ENCODE results near the gene GALR2. TPM values are rescaled to one million over a fixed set of nuclear protein-coding genes. Genes with fewer than 3 reads are reported as not detected.

GALR2 gene
- polyA plus RNA-seq, 3 donors from 2014 or later, result 0.18 TPM; not detected in 2

DNA sequence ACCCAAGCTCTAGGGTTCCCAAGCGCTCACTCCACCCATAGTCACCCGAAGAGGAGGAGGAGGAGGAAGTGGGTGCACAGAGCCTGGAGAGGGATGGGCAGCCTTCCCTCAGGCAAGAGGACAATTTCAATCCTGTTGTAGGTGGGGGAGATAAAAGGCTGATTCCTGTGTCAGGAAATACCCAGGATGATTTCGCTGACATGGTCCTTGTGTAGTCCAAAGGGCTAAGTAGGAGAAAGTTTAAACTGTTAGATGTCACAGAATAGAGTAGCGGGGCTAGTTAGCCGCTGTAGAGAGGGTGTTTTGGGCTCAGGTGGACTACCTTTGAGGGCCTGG is 30.3 kb downstream of the GALR2 start:
- H3K4me1 Mint-ChIP-seq, result peaks cover 19 to 24% of the 10 kb centered on the region in 2 donors
- no peaks in the 10 kb centered on the region for H3K9me3 Mint-ChIP-seq
- peak overlapping the region in 3 of 6 donors; percentile 51 to 96 (median 67) for H3K27ac Mint-ChIP-seq
- DNase-seq, result no peak
- peak overlapping the region; percentile 23 to 97 (median 93) for H3K4me3 Mint-ChIP-seq
- H3K27me3 Mint-ChIP-seq (ENCODE audit: low read depth in 3 of 3), result peaks cover 3 to 5% (median 4%) of the 10 kb centered on the region in 3 donors
- H3K36me3 Mint-ChIP-seq, result peaks cover 2 to 11% (median 3%) of the 10 kb centered on the region in 3 donors

DNA sequence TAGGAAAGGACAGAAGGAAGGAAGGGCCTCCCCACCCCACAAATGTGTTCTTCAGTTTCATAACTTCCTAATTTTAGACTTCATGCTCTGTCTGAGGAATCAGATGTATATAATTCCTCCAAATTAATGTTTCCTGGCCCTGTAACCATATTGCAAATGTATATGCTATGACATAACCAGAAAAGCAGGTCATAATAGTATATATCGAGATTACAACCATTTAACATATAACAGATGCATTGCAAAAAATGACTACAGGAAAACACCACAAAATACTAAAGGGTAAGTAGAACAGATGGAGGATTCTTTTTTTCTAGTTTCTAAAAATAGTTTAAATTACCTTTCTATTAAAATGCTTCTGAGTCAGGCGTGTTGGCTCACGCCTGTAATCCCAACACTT is 32.1 kb downstream of the GALR2 start:
- Mint-ChIP-seq H3K27ac (no peak overlapping the region), H3K4me1 (peaks cover 19 to 22% of the 10 kb centered on the region in 2 donors), H3K27me3 (ENCODE audit: low read depth in 3 of 3) (peaks cover 3 to 5% (median 4%) of the 10 kb centered on the region in 3 donors), H3K9me3 (no peaks in the 10 kb centered on the region), H3K4me3 (no peak overlapping the region), H3K36me3 (peaks cover 0 to under 1% (median 0%) of the 10 kb centered on the region in 3 donors)
- DNase-seq, result no peak

DNA sequence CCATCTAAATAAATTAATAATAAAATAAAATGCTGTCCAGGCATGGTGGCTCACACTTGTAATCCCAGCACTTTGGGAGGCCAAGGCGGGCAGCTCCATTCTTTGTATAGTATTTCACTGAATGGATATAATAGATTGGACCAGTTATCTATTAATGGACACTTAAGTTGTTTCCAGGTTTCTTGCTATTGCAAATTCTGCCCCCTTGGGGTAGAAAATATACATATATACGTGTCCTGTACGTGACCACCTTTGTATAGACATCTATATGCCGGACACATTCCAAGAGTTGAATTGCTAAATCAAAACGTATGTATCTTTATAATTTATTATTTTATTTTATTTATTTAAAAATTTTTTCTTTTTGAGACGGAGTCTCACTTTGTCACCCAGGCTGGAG is 32.9 kb downstream of the GALR2 start:
- no peak overlapping the region for H3K4me3 Mint-ChIP-seq

DNA sequence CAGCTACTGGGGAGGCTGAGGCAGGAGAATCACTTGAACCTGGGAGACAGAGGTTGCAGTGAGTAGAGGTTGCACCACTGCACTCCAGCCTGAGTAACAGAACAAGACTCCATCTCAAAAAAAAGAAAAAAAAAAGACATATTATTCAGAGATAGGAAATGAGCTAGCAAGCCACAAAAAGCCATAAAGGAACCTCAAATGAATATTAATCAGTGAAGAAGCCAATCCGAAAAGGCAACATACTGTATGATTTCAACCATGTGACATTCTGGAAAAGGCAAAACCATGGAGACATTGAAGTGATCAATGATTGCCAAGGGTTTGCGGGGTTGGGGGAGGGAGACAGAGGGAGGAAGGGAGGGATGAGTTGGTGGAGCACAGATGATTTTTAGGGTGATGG is 37.4 kb downstream of the GALR2 start:
- Mint-ChIP-seq H3K27me3 (ENCODE audit: low read depth in 3 of 3) (peaks cover 0 to 3% (median 2%) of the 10 kb centered on the region in 3 donors), H3K4me1 (no peaks in the 10 kb centered on the region), H3K36me3 (no peaks in the 10 kb centered on the region), H3K9me3 (no peaks in the 10 kb centered on the region), H3K27ac (no peak overlapping the region), H3K4me3 (no peak overlapping the region)
- DNase-seq, result no peak

More for the DNA sequence above, 32.9 kb downstream of the GALR2 start:
- peaks cover 2 to 7% (median 4%) of the 10 kb centered on the region in 3 donors for H3K27me3 Mint-ChIP-seq (ENCODE audit: low read depth in 3 of 3)
- no peak for DNase-seq
- peaks cover 15 to 16% of the 10 kb centered on the region in 2 donors for H3K4me1 Mint-ChIP-seq
- no peak overlapping the region for H3K27ac Mint-ChIP-seq
- no peaks in the 10 kb centered on the region for H3K9me3 Mint-ChIP-seq
- no peaks in the 10 kb centered on the region for H3K36me3 Mint-ChIP-seq

DNA sequence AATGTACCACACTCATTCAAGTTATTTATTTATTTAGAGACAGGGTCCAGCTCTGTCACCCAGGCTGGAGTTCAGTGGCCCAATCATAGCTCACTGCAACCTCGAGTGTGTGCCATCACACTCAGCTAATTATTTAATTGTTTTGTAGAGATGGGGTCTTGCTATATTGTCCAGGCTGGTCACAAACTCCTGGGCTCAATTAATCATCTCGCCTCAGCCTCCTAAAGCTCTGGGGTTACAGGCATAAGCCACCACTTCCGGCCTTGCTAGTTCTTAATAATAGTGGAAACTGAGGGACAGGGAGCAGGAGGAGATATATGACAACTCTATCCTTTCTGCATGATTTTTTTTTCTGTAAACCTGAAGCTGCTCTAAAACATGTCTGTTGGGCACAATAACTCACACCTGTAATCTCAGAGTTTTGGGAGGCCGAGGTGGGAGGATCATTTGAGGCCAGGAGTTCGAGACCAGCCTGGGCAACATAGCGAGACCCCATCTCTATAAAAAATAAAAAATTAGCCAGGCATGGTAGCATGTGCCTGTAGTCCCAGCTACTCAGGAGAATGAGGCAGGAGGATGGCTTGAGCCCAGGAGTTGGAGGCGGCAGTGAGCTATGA is 40.7 kb downstream of the GALR2 start:
- Mint-ChIP-seq H3K4me1 (no peaks in the 10 kb centered on the region), H3K9me3 (no peaks in the 10 kb centered on the region)

DNA sequence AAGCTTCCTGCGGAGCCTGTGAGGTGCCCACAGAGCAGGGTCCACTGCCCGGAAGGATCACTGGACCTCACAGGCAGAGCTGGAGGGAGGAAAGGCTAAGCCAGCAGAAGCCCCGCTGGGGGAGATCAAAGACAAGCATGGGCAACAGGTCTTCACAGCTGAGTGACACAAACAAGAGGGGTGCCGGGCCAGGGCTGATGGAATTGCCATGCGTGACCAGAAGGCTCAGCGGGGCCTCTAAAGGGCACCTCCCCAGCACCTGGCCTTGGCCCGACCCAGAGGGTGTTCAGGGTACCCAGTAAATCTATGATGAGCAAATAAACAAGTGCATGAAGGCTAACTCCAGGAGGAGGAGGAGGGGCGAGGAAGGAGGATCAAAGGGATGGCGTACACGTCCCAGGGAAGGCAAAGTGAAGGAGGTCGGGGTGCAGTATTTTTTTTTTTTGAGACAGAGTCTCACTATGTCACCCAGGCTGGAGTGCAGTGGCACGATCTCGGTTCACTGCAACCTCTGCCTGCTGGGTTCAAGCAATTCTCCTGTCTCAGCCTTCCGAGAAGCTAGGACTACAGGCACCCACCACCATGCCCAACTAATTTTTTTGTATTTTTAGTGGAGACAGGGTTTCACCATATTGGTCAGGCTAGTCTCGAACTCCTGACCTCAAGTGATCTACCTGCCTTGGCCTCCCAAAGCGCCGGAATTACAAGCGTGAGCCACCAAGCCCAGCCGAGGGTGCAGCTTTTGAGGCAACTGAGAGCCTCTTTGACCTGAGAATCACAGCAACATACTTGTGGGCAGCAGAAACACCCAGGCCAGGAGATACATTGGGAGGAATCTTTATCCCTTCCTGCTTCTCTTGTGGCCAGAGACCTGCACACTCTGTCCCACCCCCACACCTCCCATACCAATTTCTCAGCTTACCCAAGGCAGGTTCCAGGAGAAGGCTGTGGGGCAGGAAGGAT is 45.1 kb downstream of the GALR2 start:
- H3K27me3 Mint-ChIP-seq (ENCODE audit: low read depth in 3 of 3), result peaks cover 0 to 3% (median 3%) of the 10 kb centered on the region in 3 donors
- H3K36me3 Mint-ChIP-seq, result no peaks in the 10 kb centered on the region
- H3K4me3 Mint-ChIP-seq, result no peak overlapping the region
- H3K4me1 Mint-ChIP-seq, result peaks cover 0 to 5% of the 10 kb centered on the region in 2 donors
- no peak for DNase-seq
- H3K27ac Mint-ChIP-seq, result peak overlapping the region in 1 of 6 donors; percentile 61
- no peaks in the 10 kb centered on the region for H3K9me3 Mint-ChIP-seq

More for the DNA sequence above, 40.7 kb downstream of the GALR2 start:
- Mint-ChIP-seq H3K36me3 (no peaks in the 10 kb centered on the region), H3K4me3 (no peak overlapping the region), H3K27me3 (ENCODE audit: low read depth in 3 of 3) (peaks cover 0 to 6% (median 3%) of the 10 kb centered on the region in 3 donors), H3K27ac (no peak overlapping the region)
- DNase-seq, result no peak

DNA sequence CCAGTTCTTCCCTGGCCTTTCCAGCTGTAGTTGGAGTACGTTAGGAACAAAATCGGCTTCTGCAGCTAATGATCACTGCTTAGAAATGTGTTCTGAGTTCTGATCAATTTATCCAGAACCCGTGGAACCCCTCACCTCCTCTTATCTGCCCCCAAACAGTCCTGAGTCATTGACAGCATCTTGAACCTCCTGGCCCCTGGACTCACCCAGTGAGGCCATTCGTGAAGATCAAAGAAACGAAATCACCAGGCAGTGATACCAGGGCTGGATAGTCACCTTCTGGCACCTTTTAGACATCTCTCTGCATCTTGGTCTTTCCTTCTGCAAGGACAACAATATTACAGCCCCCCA is 46.1 kb downstream of the GALR2 start:
- peaks cover 0 to 3% (median 1%) of the 10 kb centered on the region in 3 donors for H3K27me3 Mint-ChIP-seq (ENCODE audit: low read depth in 3 of 3)
- no peaks in the 10 kb centered on the region for H3K9me3 Mint-ChIP-seq
- H3K27ac Mint-ChIP-seq, result no peak overlapping the region
- no peak for DNase-seq
- H3K4me3 Mint-ChIP-seq, result peak overlapping the region in 4 of 5 donors; percentile 19 to 63 (median 26)
- H3K36me3 Mint-ChIP-seq, result no peaks in the 10 kb centered on the region
- H3K4me1 Mint-ChIP-seq, result peaks cover 0 to 5% of the 10 kb centered on the region in 2 donors

DNA sequence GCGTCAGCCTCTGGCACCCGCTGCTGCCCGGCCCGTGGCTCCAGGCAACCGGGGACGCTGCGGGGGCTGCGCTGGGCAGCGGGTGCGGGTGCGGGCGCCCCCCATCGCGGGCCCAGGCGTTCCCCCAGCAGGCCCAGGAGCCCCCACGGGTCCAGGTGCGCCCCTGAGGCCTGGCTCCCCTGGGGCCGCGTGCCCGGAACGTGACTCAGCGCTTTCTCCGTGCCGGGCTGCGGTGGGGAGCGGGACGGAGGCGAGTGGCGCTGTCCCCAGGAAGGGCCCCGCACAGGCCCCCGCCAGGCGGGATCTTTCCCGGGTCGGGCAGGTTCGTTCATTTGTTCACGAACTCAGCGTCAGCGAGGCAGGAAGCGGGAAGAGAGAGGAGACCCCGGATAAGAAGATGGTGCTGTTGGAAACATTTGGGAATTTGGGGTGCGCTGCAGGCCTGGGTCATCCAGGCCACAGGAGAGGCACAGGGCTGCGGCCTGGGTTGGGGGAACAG is 47.4 kb downstream of the GALR2 start:
- peak in 1 of 3 donors; percentile 17 for DNase-seq
- no peaks in the 10 kb centered on the region for H3K9me3 Mint-ChIP-seq
- H3K36me3 Mint-ChIP-seq, result no peaks in the 10 kb centered on the region
- peaks cover 0 to 5% of the 10 kb centered on the region in 2 donors for H3K4me1 Mint-ChIP-seq
- H3K4me3 Mint-ChIP-seq, result peak overlapping the region; percentile 32 to 63 (median 36)
- H3K27ac Mint-ChIP-seq, result no peak overlapping the region
- H3K27me3 Mint-ChIP-seq (ENCODE audit: low read depth in 3 of 3), result peaks cover 0 to 3% (median 0%) of the 10 kb centered on the region in 3 donors

DNA sequence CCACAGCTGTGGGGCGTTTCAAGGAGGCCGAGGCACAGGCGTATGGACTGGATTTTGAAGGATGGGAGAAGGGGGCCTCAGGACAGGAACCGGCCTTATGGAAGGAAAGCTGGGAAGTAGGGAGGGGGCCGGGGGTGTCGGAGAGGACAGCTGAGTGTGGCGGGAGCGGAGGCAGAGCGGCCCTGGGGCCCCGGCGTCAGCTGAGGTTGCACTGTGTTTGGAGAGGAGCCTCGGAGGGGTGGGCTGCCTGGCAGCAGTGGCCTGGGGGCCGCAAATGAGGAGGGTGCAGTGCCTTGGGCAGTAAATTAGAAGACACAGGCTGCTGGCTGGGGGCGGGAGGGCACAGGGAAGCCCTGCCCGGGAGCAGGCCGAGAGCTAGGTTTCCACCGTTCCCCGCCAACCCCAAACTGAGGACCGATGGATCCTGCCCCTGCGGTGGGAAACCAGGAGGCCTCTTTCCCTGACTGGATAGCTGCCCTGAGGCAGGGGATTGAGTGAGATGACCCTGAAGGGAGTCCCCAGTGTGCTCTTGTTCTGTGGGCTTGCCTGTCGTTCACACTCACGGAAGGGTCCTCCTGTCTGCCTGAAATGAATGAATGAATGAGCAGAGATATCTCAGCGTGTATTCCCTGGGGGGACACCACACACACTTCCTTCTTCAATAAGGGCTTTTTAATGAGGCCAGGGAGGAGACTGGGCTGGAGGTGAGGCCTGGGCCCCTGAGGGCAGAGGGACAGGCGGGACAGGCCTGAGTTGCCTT is 48.0 kb downstream of the GALR2 start:
- peak overlapping the region; percentile 27 to 71 (median 48) for H3K4me3 Mint-ChIP-seq
- no peak overlapping the region for H3K27ac Mint-ChIP-seq
- no peaks in the 10 kb centered on the region for H3K9me3 Mint-ChIP-seq
- peaks cover 0 to 5% of the 10 kb centered on the region in 2 donors for H3K4me1 Mint-ChIP-seq
- DNase-seq, result no peak
- H3K36me3 Mint-ChIP-seq, result no peaks in the 10 kb centered on the region
- peaks cover 0 to 3% (median 0%) of the 10 kb centered on the region in 3 donors for H3K27me3 Mint-ChIP-seq (ENCODE audit: low read depth in 3 of 3)

DNA sequence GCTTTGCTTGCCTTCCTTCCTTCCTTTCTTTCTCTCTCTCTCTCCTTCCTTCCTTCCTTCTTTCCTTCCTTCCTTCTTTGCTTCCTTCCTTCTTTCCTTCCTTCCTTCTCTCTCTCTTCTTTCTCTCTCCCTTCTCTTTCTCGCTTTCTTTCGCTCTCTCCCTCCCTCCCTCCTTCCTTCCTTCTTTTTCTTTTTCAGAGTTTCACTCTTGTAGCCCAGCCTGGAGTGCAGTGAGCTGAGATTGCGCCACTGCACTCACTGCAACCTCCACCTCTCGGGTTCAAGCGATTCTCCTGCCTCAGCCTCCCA is 48.6 kb downstream of the GALR2 start:
- no peak for DNase-seq
- H3K27ac Mint-ChIP-seq, result peak overlapping the region in 2 of 6 donors; percentile 22 to 68
- peak overlapping the region in 4 of 5 donors; percentile 18 to 71 (median 56) for H3K4me3 Mint-ChIP-seq
- H3K4me1 Mint-ChIP-seq, result peaks cover 0 to 5% of the 10 kb centered on the region in 2 donors
- H3K9me3 Mint-ChIP-seq, result no peaks in the 10 kb centered on the region
- no peaks in the 10 kb centered on the region for H3K36me3 Mint-ChIP-seq
- H3K27me3 Mint-ChIP-seq (ENCODE audit: low read depth in 3 of 3), result peaks cover 0 to 3% (median 0%) of the 10 kb centered on the region in 3 donors

DNA sequence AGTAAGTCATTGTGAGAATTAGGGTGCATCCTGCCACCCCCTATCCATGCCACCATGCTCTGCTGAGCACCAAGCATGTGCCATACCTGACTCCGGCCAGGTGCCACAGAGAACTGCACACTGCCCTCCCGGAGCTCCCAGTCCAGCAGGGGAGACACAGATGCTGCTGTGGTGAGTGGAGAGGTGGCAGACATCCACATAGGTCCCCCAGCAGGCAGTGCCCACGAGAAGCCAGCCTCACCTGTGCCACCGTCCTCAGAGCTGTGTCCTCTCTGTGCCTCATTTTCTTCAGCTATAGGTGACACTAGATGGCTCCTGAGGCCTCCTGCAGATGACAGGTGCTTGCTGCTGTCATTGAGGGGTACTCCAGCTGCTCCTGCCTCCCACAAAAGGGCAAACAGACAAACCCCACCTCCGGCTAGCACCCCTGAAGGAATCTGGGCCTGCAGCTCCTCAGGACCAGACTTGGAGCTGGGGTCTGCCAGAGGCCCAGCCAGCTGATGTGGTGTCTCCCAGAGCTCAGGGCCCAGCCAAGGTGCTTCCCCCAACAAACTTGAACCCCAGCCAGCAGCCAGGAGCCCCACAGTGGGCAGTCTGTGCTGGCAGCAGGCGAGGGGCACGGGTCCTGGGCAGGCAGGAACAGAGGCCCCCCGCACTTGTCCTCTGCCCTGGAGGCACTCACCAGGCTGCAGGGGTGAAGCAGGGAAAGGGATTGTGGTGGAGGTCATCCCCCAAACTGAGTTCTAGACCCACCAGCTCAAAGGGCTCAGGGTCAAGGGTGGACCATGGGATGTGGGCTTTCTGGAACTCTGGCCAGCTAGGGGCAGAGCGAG is 49.4 kb downstream of the GALR2 start:
- peak overlapping the region in 1 of 6 donors; percentile 22 for H3K27ac Mint-ChIP-seq
- peaks cover 0 to 5% of the 10 kb centered on the region in 2 donors for H3K4me1 Mint-ChIP-seq
- no peak for DNase-seq
- peaks cover 0 to 3% (median 0%) of the 10 kb centered on the region in 3 donors for H3K27me3 Mint-ChIP-seq (ENCODE audit: low read depth in 3 of 3)
- H3K4me3 Mint-ChIP-seq, result no peak overlapping the region
- H3K9me3 Mint-ChIP-seq, result no peaks in the 10 kb centered on the region
- H3K36me3 Mint-ChIP-seq, result no peaks in the 10 kb centered on the region

DNA sequence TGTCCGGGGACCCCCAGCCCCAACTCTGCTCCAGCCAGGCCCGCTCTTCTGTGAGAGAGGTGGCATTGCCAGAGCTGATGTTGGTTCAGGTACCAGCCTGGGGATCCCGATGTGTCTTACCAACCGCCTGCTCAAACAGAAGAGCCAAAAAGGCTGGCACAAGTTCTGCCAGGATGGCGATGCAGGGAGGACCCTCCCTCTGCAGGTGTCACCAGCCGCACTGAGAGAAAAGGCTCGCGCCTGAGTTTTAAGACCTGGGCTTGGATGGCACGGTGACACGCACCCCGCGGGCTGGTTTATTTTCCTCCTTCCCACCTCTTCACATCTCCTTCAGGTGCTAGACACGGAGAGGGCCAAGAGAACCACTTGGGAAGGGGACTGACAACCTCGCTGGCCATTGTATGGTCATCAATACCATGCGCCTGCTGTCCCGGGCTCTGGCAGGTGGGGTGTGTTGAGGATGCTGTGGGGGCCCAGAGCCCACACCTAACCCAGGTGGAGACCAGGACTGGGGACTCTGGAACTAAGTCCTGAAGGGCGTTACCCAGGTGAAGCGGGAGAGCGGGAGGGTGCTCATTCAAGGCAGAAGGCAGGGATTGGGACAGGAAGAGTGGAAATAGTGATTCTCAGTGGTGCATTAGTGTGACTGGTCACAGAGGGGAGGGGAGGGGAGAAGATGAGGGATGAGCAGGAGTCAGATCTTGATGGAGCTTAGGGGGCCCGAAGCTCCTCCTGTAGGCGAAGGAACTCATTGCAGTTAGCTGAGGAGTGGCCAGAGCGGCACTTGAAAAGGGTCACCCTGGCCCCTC is 50.2 kb downstream of the GALR2 start:
- H3K36me3 Mint-ChIP-seq, result no peaks in the 10 kb centered on the region
- peaks cover 0 to 5% of the 10 kb centered on the region in 2 donors for H3K4me1 Mint-ChIP-seq
- H3K4me3 Mint-ChIP-seq, result no peak overlapping the region
- H3K9me3 Mint-ChIP-seq, result no peaks in the 10 kb centered on the region
- peaks cover 0 to 2% (median 0%) of the 10 kb centered on the region in 3 donors for H3K27me3 Mint-ChIP-seq (ENCODE audit: low read depth in 3 of 3)
- no peak for DNase-seq
- no peak overlapping the region for H3K27ac Mint-ChIP-seq
